Adrenal gland (tissue), 12 donors: ENCODE results near the gene SERPINA5. TPM values are rescaled to one million over a fixed set of nuclear protein-coding genes. Genes with fewer than 3 reads are reported as not detected.

Experiments
- DNase-seq, 7 donors: peaks; one replicate each; pipeline ENCODE4 v3.0.0-alpha.2; 2019 to 2020
- H3K27ac ChIP-seq, 5 donors: fragments of 200-600 bp; sonication (generic) in 4 of 5; 1 replicate in 3 of 5; 2 replicates in 2 of 5; pipeline versions ENCODE4 v1.5.1 to v1.8.0; 2016 to 2020; ENCODE audit warnings: mild to moderate bottlenecking in 1 of 5
- H3K27me3 ChIP-seq: fragments of 200-600 bp; 2 replicates; pipeline ENCODE4 v1.8.0; 2021
- H3K36me3 ChIP-seq, 2 donors: fragments of 200-600 bp; replicated peaks in 1 of 2; 1 replicate in 1 of 2; 2 replicates in 1 of 2; pipeline versions ENCODE4 v1.5.1 to v1.8.0; 2018 to 2022
- H3K4me1 ChIP-seq, 2 donors: fragments of 200-600 bp; replicated peaks in 1 of 2; 1 replicate in 1 of 2; 2 replicates in 1 of 2; pipeline versions ENCODE4 v1.5.1 to v1.8.0; 2018 to 2021
- H3K4me3 ChIP-seq, 4 donors: fragments of 200-600 bp; sonication (generic) in 3 of 4; one replicate each; pipeline ENCODE4 v1.5.1; 2016 to 2018
- H3K9me3 ChIP-seq, 3 donors: fragments of 200-600 bp; sonication (generic) in 1 of 3; replicated peaks in 1 of 3; 1 replicate in 2 of 3; 2 replicates in 1 of 3; pipeline versions ENCODE4 v1.5.1 to v1.8.0; 2016 to 2021
- POLR2A ChIP-seq, 2 donors: fragments of 450-650 bp; IDR thresholded peaks; one replicate each; pipeline ENCODE4 v1.6.1; 2017; ENCODE audit warnings: antibody characterized with exemption in 2 of 2, mild to moderate bottlenecking in 2 of 2, moderate library complexity in 1 of 2
- WGBS, 4 donors: extraction: QIAGEN DNeasy Blood & Tissue Kit in 2 of 4; methylation state at CpG; one replicate each; pipeline versions ENCODE4 v1.1.5 to v1.1.7; 2013 to 2017; 5-methylcytosine and 5-hydroxymethylcytosine counted together
- intact Hi-C, 2 donors: fragments of 100-400 bp; cut with DNase I; formaldehyde crosslinking; loops; one replicate each; pipeline versions ENCODE4 v1.14.1 to v1.15.0; 2022 to 2023
- polyA plus RNA-seq, 3 donors: library from polyadenylated mRNA; stranded (reverse); fragments of 200-250 nt in 2 of 3; fragments of 350-450 nt in 1 of 3; fragmentation: Illumina TruSeq in 1 of 3; extraction: RNeasy Lipid Tissue Mini Kit (QIAGEN cat#74804) in 1 of 3; gene quantifications; one replicate each; pipeline ENCODE4 v1.2.3, GENCODE V29; 2013 to 2014
- total RNA-seq, 9 donors: library from RNA; depleted of rRNA in 4 of 9; stranded (reverse); fragments of >200 nt in 4 of 9; fragments of 120-200 nt in 1 of 9; fragmentation: NEBNext Ultra II Directional in 1 of 9; extraction: Animal tissue kit (Norgen Biotek cat#: 25700) in 1 of 9; gene quantifications; one replicate each; pipeline versions ENCODE4 v1.1.0 to v1.2.4, GENCODE V29; 2013 to 2023
- TF ChIP-seq, protein P1 (sequence below), 6 experiments: fragments of 450-650 bp in 4 of 6; fragments of 200-600 bp in 2 of 6; sonication (generic) in 1 of 6; IDR thresholded peaks; 1 replicate in 5 of 6; 2 replicates in 1 of 6; pipeline versions ENCODE4 v1.5.1 to v1.8.0; 2016 to 2021; ENCODE audit warnings: antibody characterized with exemption in 6 of 6, mild to moderate bottlenecking in 2 of 6, moderate library complexity in 1 of 6
- donor health status: healthy with polysubstance abuse.
- donor health status: Bipolar disorder and iron deficiency.
- donor health status: DM: yes; HTN: yes; CAD: no.
- donor health status: DM: no; HTN: no; CAD: no.
- donor health status: DM: no; HTN: no; CAD: no.
- donor health status: DM: yes; HTN: yes; CAD: no.

Gene SERPINA5
- total and polyA plus RNA-seq, 12 donors, result 83.6 to 1,055 (median 515) TPM

DNA sequence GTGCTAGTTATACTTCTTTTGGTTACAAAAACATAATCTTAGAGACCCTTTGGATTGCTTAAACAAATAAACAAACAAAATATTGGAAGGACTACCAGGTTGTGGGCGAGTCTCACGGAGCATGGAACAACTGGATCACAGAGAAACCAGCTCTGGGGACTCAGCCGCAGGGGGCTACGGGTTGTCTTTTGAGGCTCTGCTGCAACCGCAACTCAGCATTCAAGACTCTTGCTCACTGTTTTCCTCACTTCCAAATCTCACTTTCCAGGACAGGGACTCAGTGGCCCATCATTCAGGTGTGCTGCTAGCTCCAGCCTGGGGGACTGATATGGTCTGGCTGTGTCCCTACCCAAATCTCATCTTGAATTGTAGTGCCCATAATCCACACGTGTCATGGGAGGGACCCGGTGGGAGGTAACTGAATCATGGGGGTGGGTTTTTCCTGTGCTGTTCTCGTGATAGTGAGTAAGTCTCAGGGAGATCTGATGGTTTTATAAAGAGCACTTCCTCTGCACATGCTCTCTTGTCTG is 34.0 kb upstream of the SERPINA5 start:
- H3K36me3 ChIP-seq, result no peaks in the 10 kb centered on the region
- no peaks in the 10 kb centered on the region for H3K9me3 ChIP-seq
- no peak overlapping the region for H3K27ac ChIP-seq
- H3K27me3 ChIP-seq, result no peaks in the 10 kb centered on the region
- H3K4me1 ChIP-seq, result no peaks in the 10 kb centered on the region
- H3K4me3 ChIP-seq, result no peak overlapping the region
- DNase-seq, result no peak
- 88 to 96% (median 92%) methylated on average over 8 of the region's 8 CpGs for WGBS, 4 donors
- no peak for TF ChIP-seq POLR2A (IDR thresholded peaks at IDR 0.05)
- TF ChIP-seq, protein P1, sequence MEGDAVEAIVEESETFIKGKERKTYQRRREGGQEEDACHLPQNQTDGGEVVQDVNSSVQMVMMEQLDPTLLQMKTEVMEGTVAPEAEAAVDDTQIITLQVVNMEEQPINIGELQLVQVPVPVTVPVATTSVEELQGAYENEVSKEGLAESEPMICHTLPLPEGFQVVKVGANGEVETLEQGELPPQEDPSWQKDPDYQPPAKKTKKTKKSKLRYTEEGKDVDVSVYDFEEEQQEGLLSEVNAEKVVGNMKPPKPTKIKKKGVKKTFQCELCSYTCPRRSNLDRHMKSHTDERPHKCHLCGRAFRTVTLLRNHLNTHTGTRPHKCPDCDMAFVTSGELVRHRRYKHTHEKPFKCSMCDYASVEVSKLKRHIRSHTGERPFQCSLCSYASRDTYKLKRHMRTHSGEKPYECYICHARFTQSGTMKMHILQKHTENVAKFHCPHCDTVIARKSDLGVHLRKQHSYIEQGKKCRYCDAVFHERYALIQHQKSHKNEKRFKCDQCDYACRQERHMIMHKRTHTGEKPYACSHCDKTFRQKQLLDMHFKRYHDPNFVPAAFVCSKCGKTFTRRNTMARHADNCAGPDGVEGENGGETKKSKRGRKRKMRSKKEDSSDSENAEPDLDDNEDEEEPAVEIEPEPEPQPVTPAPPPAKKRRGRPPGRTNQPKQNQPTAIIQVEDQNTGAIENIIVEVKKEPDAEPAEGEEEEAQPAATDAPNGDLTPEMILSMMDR (IDR thresholded peaks at IDR 0.05), result no peak
- intact Hi-C loops, result loop anchor here in 1 of 2 donors (5.0 to 10.0 kb wide), 2 partner anchors 110 to 138 kb away; no protein-coding TSS in a partner anchor

DNA sequence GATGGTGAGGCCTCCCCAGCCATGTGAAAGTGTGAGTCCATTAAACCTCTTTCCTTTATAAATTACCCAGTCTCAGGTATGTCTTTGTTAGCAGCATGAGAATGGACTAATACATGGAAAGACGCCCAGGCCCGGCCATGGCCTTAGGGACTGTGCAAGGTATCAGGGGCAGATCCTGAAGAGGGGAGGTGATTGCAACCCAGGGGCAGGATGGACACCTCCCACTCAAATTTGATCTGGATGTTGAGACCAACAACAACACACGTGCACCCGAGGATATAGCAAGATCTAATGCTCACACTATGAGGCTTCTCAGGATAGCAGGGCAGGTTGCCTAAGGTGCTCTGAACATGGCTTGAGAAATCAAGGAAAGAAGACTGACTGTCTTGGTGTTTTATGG is 33.5 kb upstream of the SERPINA5 start:
- Histone ChIP-seq H3K36me3 (no peaks in the 10 kb centered on the region), H3K4me3 (no peak overlapping the region), H3K4me1 (no peaks in the 10 kb centered on the region), H3K27ac (no peak overlapping the region), H3K9me3 (no peaks in the 10 kb centered on the region), H3K27me3 (no peaks in the 10 kb centered on the region)
- intact Hi-C loops, result loop anchor here in 1 of 2 donors (5.0 to 10.0 kb wide), 2 partner anchors 110 to 137 kb away; no protein-coding TSS in a partner anchor
- WGBS, 4 donors, result 60 to 84% (median 73%) methylated on average over 4 of the region's 4 CpGs
- no peak for DNase-seq
- TF ChIP-seq POLR2A (IDR thresholded peaks at IDR 0.05), result no peak
- TF ChIP-seq, protein P1 (IDR thresholded peaks at IDR 0.05), result no peak

DNA sequence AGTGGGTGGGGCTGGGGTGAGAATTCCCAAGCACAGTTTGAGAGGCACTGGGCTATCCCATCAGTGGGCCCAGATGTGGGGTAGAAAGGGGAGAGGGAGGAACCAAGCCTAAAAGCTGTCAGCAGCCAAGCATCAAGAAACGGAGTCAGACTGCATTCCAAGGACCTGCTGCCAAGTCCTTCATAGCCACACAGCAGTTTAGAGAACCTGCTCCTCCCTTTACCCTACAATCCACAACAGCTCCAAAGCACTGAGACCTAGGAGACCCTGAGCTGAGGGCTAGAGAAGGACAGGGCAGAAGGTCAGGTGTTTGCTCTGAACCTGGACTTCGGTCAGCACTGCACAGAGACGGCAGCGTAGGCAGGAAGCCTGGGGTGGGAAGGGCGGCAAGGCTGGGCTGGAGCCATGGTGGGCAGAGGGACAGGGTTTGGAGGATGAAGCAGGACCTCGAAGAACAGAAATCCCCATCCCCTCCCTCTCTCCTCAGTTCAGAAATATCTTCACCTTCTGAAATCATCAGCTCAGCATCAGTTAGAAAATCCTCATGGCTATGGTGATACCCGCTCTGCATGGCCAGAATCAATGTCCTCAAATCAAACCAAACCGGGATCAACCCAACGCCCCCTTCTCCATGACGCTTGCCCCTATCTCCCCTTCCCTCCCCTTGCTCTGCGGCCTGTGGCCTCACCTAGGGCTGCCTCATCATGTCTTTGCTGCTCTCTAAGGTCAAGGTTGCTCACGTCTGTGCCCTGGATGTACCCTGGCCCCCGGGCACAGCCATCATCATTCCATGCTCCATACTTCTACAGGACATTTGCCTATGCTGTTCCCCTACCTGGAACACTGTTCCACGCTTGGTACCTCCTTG is 32.9 kb upstream of the SERPINA5 start:
- H3K27ac ChIP-seq, result no peak overlapping the region
- DNase-seq, result no peak
- H3K27me3 ChIP-seq, result no peaks in the 10 kb centered on the region
- no peaks in the 10 kb centered on the region for H3K9me3 ChIP-seq
- no peaks in the 10 kb centered on the region for H3K36me3 ChIP-seq
- TF ChIP-seq, protein P1 (IDR thresholded peaks at IDR 0.05), result no peak
- no peak for TF ChIP-seq POLR2A (IDR thresholded peaks at IDR 0.05)
- intact Hi-C loops, result loop anchor here in 1 of 2 donors (5.0 to 10.0 kb wide), 2 partner anchors 111 to 136 kb away; no protein-coding TSS in a partner anchor
- WGBS, 4 donors, result 80 to 86% (median 82%) methylated on average over 14 of the region's 14 CpGs
- H3K4me1 ChIP-seq, result no peaks in the 10 kb centered on the region
- no peak overlapping the region for H3K4me3 ChIP-seq
